ENCODE results near the gene HTT.

- no peak for TF ChIP-seq AFF4 (CRISPR knock-in tag; IDR thresholded peaks at IDR 0.05; ENCODE audit: borderline replicate concordance)
- no peak for TF ChIP-seq ZNF317 (CRISPR knock-in tag; IDR thresholded peaks at IDR 0.05; ENCODE audit: borderline replicate concordance, low read depth)
- no peak for TF ChIP-seq FOXP4 (CRISPR knock-in tag; IDR thresholded peaks at IDR 0.05)
- TF ChIP-seq TP53 (CRISPR knock-in tag; IDR thresholded peaks at IDR 0.05) = no peak
- TF ChIP-seq NR1H2 (CRISPR knock-in tag; IDR thresholded peaks at IDR 0.05) = no peak
- TF ChIP-seq FOXP1 (CRISPR knock-in tag; IDR thresholded peaks at IDR 0.05; ENCODE audit: borderline replicate concordance) = no peak
- no peak for TF ChIP-seq USF2 (CRISPR knock-in tag; IDR thresholded peaks at IDR 0.05)
- TF ChIP-seq TCF7 (CRISPR knock-in tag; IDR thresholded peaks at IDR 0.05; ENCODE audit: low read depth) = no peak
Measured at GRCh38 chr4:3174371-3175338, 100.2 kb downstream of the HTT start.

Data from WTC11 (cell line).